Upper lobe of left lung (tissue), 6 donors: ENCODE data around the gene GSTO2. TPM values are rescaled to one million over a fixed set of nuclear protein-coding genes. Genes with fewer than 3 reads are reported as not detected.
A peak's percentile ranks its signal among the peaks of the same experiment; 100 is the strongest.

ENCODE experiments used
- ATAC-seq, 2 donors: fragments of 200-7000 bp; cut with Tn5 transposase; one replicate each; pipeline ENCODE4 v1.9.1; 2022; ENCODE audit warnings: mild to moderate bottlenecking in 2 of 2, moderate library complexity in 2 of 2; ENCODE audit not compliant: low FRiP score in 2 of 2
- DNase-seq, 2 donors: peaks; one replicate each; pipeline ENCODE4 v3.0.0-alpha.2; 2019 to 2020
- H3K27ac ChIP-seq, 4 donors: fragments of 200-600 bp; sonication (generic); one replicate each; pipeline ENCODE4 v1.5.1; 2016 to 2019
- H3K27me3 ChIP-seq, 4 donors: fragments of 200-600 bp; sonication (generic); one replicate each; pipeline ENCODE4 v1.5.1; 2017 to 2019
- H3K36me3 ChIP-seq, 4 donors: fragments of 200-600 bp; sonication (generic); one replicate each; pipeline ENCODE4 v1.5.1; 2016 to 2019
- H3K4me1 ChIP-seq, 4 donors: fragments of 200-600 bp; sonication (generic); one replicate each; pipeline ENCODE4 v1.5.1; 2018 to 2019
- H3K4me3 ChIP-seq, 4 donors: fragments of 200-600 bp; sonication (generic); one replicate each; pipeline ENCODE4 v1.5.1; 2017 to 2019; ENCODE audit warnings: mild to moderate bottlenecking in 2 of 4, moderate library complexity in 1 of 4
- H3K9me3 ChIP-seq, 4 donors: fragments of 200-600 bp; sonication (generic); one replicate each; pipeline ENCODE4 v1.5.1; 2018 to 2019
- CTCF ChIP-seq, 6 experiments: fragments of 450-650 bp in 4 of 6; fragments of 200-600 bp in 2 of 6; sonication (generic) in 2 of 6; IDR thresholded peaks; one replicate each; pipeline ENCODE4 v1.5.1; 2016 to 2019; ENCODE audit warnings: antibody characterized with exemption in 6 of 6
- EP300 ChIP-seq, 4 donors: sonication (generic); formaldehyde crosslinking; IDR thresholded peaks; one replicate each; pipeline ENCODE4 v1.5.1; 2017; ENCODE audit warnings: antibody characterized with exemption in 4 of 4, control low read depth in 2 of 4
- POLR2A ChIP-seq, 4 donors: fragments of 450-650 bp; IDR thresholded peaks; one replicate each; pipeline ENCODE4 v1.5.1; 2016 to 2017; ENCODE audit warnings: antibody characterized with exemption in 4 of 4, mild to moderate bottlenecking in 2 of 4
- POLR2AphosphoS5 ChIP-seq, 2 donors: sonication (generic); formaldehyde crosslinking; IDR thresholded peaks; one replicate each; pipeline ENCODE4 v1.5.1; 2017; ENCODE audit warnings: antibody characterized with exemption in 2 of 2
- WGBS, 2 donors: methylation state at CpG; one replicate each; pipeline ENCODE4 v1.1.5; 2017 to 2018; 5-methylcytosine and 5-hydroxymethylcytosine counted together
- total RNA-seq, 6 donors: library from RNA; depleted of rRNA in 4 of 6; stranded (reverse); fragments of >200 nt in 4 of 6; gene quantifications; one replicate each; pipeline versions ENCODE4 v1.1.0 to v1.2.1, GENCODE V29; 2016 to 2021
- donor health status: DM: no; HTN: no; CAD: no; lungs with moderate emphysema.
- donor health status: DM: no; HTN: yes; CAD: no; lungs with severe emphysema.

GSTO2 gene
- total RNA-seq, 6 donors from 2014 or later, result 2.8 to 11.2 (median 7.8) TPM

- H3K27ac ChIP-seq, result peak overlapping the region; percentile 88 to 100 (median 94)
- peaks cover 98 to 100% (median 99%) of the 10 kb centered on the region in 4 donors for H3K4me1 ChIP-seq
- H3K27me3 ChIP-seq, result no peaks in the 10 kb centered on the region
- H3K4me3 ChIP-seq, result no peak overlapping the region
- DNase-seq (no peak), ATAC-seq (peak in 1 of 2 donors; percentile 36)
- 42 to 56% methylated on average over 3 of the region's 3 CpGs for WGBS, 2 donors
- H3K9me3 ChIP-seq, result no peaks in the 10 kb centered on the region
- TF ChIP-seq EP300 (IDR thresholded peaks at IDR 0.05) (no peak), POLR2AphosphoS5 (IDR thresholded peaks at IDR 0.05) (no peak), CTCF (IDR thresholded peaks at IDR 0.05) (no peak)
- peaks cover 0 to 13% (median 0%) of the 10 kb centered on the region in 4 donors for H3K36me3 ChIP-seq
Measured at GRCh38 chr10:104329735-104330134, 60.8 kb downstream of the GSTO2 start.

- Histone ChIP-seq H3K4me3 (peak overlapping the region in 1 of 4 donors; percentile 7), H3K36me3 (peaks cover 0 to 12% (median 0%) of the 10 kb centered on the region in 4 donors), H3K9me3 (no peaks in the 10 kb centered on the region), H3K4me1 (peaks cover 98 to 100% (median 99%) of the 10 kb centered on the region in 4 donors), H3K27me3 (no peaks in the 10 kb centered on the region), H3K27ac (peak overlapping the region; percentile 88 to 100 (median 94))
- 26 to 33% methylated on average over 8 of the region's 8 CpGs for WGBS, 2 donors
- ATAC-seq (peak in 1 of 2 donors; percentile 71), DNase-seq (peak in 1 of 2 donors; percentile 9)
- TF ChIP-seq EP300 (IDR thresholded peaks at IDR 0.05) (no peak), POLR2AphosphoS5 (IDR thresholded peaks at IDR 0.05) (peak; percentile 55 to 63), CTCF (IDR thresholded peaks at IDR 0.05) (no peak), POLR2A (IDR thresholded peaks at IDR 0.05) (no peak)
Measured at GRCh38 chr10:104330168-104331110, 61.5 kb downstream of the GSTO2 start.

- peak in 1 of 2 donors; percentile 68 for DNase-seq
- no peak for ATAC-seq
- peak overlapping the region; percentile 88 to 100 (median 94) for H3K27ac ChIP-seq
- no peaks in the 10 kb centered on the region for H3K27me3 ChIP-seq
- H3K9me3 ChIP-seq, result no peaks in the 10 kb centered on the region
- H3K36me3 ChIP-seq, result peaks cover 0 to 12% (median 0%) of the 10 kb centered on the region in 4 donors
- TF ChIP-seq POLR2AphosphoS5 (IDR thresholded peaks at IDR 0.05), result peak; percentile 51 to 64
- TF ChIP-seq EP300 (IDR thresholded peaks at IDR 0.05), result peak in 2 of 4 donors; percentile 8 to 10
- TF ChIP-seq POLR2A (IDR thresholded peaks at IDR 0.05), result no peak
- peak overlapping the region in 1 of 4 donors; percentile 7 for H3K4me3 ChIP-seq
- H3K4me1 ChIP-seq, result peaks cover 97 to 100% (median 98%) of the 10 kb centered on the region in 4 donors
- 22 to 40% methylated on average over 9 of the region's 9 CpGs for WGBS, 2 donors
Measured at GRCh38 chr10:104331208-104331838, 62.3 kb downstream of the GSTO2 start.

GRCh38 chr10:104332243-104333031 lies 63.5 kb downstream of the GSTO2 start:
- Histone ChIP-seq H3K27me3 (no peaks in the 10 kb centered on the region), H3K4me1 (peaks cover 86 to 99% (median 90%) of the 10 kb centered on the region in 4 donors), H3K4me3 (no peak overlapping the region), H3K9me3 (no peaks in the 10 kb centered on the region), H3K27ac (peak overlapping the region; percentile 88 to 100 (median 94)), H3K36me3 (peaks cover 0 to 12% (median 0%) of the 10 kb centered on the region in 4 donors)
- peak in 1 of 2 donors; percentile 35 for TF ChIP-seq POLR2AphosphoS5 (IDR thresholded peaks at IDR 0.05)
- peak in 1 of 4 donors; percentile 18 for TF ChIP-seq EP300 (IDR thresholded peaks at IDR 0.05)
- no peak for TF ChIP-seq CTCF (IDR thresholded peaks at IDR 0.05)
- TF ChIP-seq POLR2A (IDR thresholded peaks at IDR 0.05), result no peak
- 79 to 81% methylated on average over 11 of the region's 11 CpGs for WGBS, 2 donors
- DNase-seq (peak in 1 of 2 donors; percentile 19), ATAC-seq (no peak)
